ENCODE results near the gene SNAPC4.

SNAPC4 gene

DNA sequence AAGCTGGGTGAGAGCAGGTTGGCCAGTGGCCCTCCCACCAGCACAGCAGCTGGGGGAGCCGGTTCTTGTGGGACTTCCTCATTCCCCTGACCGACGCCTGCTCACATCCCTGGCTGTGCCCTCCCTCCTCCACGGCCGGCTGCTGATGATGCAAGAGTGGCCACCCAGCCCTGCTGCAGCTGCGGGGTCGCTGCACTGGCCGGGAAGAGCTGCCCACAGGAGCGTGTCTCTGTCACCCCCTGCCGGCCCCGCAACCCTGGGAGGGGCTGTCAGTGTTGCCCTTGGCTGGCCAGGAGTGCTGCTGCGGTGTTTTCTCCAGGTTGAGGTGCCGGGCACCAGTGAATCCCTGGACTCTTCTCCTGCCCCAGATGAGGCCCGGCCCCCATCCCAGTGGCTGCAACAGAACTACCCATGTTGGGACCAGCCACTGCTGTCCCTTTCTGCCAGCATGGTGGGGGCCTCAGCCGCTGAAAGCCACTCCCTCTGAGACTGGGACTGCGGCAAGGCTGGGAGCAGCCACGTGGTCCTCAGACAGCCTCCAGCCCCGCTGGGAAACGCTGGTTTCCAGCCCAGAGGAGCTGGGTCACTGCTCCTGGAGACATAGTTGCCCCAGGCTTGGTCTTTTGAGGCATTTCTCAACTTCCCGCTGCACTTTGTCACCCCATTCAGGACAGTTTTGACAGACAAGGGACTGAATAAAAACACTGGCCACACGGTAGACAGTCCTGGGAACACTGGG, 27.2 kb downstream of the SNAPC4 start:
- DNase-seq (ENCODE audit: low spot score), result no peak

- DNase-seq (ENCODE audit: low spot score), result no peak
Measured at GRCh38 chr9:136372006-136372405, 28.0 kb downstream of the SNAPC4 start.

DNA sequence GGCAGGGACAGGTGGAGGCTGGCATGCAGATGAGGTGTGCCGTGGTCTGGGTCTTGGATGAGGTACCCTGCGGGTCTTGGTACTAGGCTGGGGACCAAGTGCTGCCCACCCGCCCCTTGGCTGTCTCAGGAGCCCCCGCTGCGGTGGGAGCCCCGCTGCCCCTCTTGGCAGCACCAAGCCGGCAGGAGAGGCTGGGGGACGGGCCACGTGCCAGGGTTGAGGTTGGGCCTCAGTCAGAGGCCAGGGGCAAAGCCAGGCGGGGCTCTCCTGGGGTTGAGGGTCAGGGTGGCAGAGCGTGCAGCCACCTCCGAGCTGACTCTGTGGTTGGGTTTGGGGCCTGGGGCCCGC, 28.5 kb downstream of the SNAPC4 start:
- no peak for DNase-seq (ENCODE audit: low spot score)

- no peak for DNase-seq (ENCODE audit: low spot score)
Measured at GRCh38 chr9:136370687-136371532, 29.1 kb downstream of the SNAPC4 start.

- no peak for DNase-seq (ENCODE audit: low spot score)
Measured at GRCh38 chr9:136370037-136370436, 29.9 kb downstream of the SNAPC4 start.

DNA sequence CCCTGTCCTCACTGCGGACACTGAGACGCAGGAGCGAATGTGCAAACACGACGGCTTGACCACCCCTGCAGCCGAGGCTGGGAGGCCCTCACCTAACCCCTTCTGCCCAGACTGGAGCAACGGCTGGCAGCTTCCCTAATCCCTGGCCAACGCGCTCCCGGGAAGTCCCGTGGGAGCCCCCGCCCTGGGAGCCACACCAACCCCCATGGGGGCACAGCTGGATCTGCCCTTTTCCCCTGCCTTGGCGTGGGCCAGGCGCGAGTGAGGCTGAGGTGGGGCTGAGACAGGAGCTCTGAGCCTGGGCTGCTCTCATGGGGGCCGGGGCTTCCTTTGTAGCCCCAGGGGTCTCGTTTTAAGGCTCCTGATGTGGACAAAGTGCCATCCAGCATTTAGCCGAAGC, 31.8 kb downstream of the SNAPC4 start:
- no peak for DNase-seq (ENCODE audit: low spot score)

GRCh38 chr9:136367296-136368145, 32.4 kb downstream of the SNAPC4 start:
- DNase-seq (ENCODE audit: low spot score), result no peak

GRCh38 chr9:136366826-136367225, 33.1 kb downstream of the SNAPC4 start:
- DNase-seq (ENCODE audit: low spot score), result no peak

DNA sequence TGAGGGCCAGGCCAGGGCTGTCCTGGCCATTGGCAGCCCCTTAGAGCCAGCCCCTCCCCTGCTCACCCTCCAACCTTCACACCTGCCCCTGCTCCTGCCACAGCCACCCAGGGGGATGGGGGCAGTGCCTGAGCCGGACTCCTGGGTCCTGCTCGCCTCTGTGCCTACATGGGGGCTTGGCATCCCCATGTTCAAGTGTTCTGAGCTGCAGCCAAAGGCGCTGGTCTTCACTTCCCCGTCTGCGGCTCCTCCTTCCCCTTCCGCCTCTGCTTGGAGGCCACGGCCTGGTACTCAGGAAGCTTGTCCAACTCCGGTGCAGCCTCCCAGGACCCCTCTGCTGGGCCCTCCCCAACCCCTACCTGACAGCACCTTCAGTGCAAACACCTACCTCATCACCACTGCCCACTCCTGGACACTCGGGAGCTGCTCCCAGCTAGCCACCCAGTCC, 34.2 kb downstream of the SNAPC4 start:
- no peak for DNase-seq (ENCODE audit: low spot score)

GRCh38 chr9:136364942-136365774, 34.8 kb downstream of the SNAPC4 start:
- DNase-seq (ENCODE audit: low spot score), result no peak

DNA sequence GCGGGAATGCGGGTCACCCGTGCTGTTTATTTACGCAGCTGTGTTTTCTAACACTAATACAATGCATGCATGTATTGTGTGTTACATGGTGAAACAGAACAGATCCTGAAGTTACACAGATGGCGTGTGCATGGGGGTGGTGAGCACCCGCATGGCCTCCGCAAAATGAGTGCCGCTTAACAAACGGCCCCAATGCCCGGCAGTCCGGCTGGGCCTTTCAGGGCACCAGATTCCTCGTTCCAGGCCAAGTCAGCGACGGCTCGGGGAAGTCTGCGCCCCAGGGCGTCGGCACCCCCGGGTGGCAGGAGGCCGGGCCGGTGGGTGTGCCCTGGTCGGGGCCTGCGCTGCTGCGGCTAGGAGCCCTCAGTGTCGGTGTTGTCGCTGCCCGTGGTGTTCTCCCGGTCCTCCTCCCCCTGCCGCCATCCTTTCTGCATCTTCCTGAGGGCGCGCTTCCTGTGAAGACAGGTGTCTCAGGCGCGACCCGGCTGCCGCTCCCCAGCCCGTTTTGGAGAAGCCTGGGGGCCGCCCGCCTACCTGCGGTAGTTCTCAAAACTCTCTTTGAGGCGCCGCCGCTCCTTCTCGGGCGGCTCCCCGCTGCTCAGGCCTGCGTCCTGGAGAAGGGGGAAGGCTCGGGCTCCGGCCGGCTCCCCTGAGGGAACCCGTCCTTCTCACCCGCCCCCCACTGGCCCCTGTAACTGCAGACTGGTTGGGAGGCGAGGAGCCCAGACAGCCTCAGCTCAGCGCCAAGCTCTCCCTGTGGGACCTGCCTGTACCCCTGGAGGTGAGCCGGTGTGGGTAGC, 35.8 kb downstream of the SNAPC4 start:
- DNase-seq (ENCODE audit: low spot score), result no peak

- DNase-seq (ENCODE audit: low spot score), result peak; percentile 99
Measured at GRCh38 chr9:136363106-136363948, 36.6 kb downstream of the SNAPC4 start, which contains the start of gene DNLZ. DNLZ (minus strand) TSS chr9:136363744; CDS start chr9:136363714, 30 bp downstream.

GRCh38 chr9:136362450-136362784, 37.6 kb downstream of the SNAPC4 start:
- DNase-seq (ENCODE audit: low spot score), result no peak

GRCh38 chr9:136361754-136362449, 38.1 kb downstream of the SNAPC4 start:
- DNase-seq (ENCODE audit: low spot score), result no peak

GRCh38 chr9:136361047-136361753, 38.8 kb downstream of the SNAPC4 start:
- DNase-seq (ENCODE audit: low spot score), result no peak

DNA sequence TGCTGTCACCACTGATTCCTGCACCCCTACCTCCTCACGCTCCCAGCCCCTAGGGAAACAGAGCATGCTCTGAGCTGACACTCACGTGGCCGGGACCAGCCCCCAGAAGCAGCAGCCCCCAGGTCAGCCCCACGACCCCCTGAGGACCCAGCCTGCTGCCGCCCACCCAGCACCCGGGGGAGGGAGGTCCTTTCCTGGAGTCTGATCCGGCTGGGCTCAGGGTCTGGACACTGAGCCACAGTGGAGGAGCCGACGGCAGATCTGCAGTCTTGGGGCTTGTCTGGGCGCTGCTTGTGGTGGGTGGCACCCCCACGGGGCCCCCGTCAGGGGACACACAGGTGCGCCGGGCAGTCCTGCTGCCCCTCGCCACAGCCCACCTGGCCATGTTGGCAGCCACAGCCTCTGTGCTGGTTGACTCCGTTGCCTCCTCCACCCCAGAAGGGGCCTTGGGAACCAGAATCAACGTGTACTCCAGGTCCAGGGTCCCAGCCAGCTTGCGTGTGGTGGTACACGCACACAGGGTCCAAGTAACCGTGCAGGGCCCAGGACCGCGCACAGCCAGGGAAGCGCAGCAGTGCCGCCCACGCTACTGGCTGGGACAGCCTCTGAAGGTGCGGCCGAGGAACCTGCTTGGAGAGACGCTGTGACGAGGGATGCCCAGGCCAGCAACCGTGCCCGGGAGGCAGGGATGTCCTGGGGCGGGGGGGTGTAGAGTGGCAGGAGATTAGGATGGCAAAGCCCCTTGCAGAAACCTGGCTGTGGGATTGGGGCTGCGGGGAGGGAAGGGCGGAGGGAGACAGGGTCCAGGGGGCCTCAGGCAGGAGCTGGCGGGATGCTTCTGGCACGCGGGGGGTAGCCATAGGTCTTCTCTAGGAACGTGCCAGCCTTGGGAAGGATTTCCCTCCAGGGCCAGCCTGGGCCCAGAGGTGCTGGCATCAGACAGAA, 39.9 kb downstream of the SNAPC4 start:
- DNase-seq (ENCODE audit: low spot score), result no peak

GRCh38 chr9:136358888-136359287, 41.1 kb downstream of the SNAPC4 start:
- DNase-seq (ENCODE audit: low spot score), result no peak
